Memory B cell (primary cell): ENCODE results near the gene ROBO3.

Source experiments
- ATAC-seq: fragments of 150-1000 bp; cut with Tn5 transposase; 2 replicates; pipeline ENCODE4 v1.10.0; 2021; ENCODE audit warnings: low read depth, mild to moderate bottlenecking, moderate library complexity
- DNase-seq, 2 donors: peaks; one replicate each; pipeline ENCODE4 v3.0.0; 2022; ENCODE audit warnings: low spot score in 2 of 2
- H3K27ac Mint-ChIP-seq: one replicate; pipeline ENCODE4 v1.8.0; 2022; ENCODE audit warnings: mild to moderate bottlenecking, moderate library complexity, mixed read lengths
- H3K27me3 Mint-ChIP-seq: one replicate; pipeline ENCODE4 v1.8.0; 2022; ENCODE audit warnings: mixed read lengths
- H3K36me3 Mint-ChIP-seq: one replicate; pipeline ENCODE4 v1.8.0; 2022; ENCODE audit warnings: mild to moderate bottlenecking, mixed read lengths
- H3K4me1 Mint-ChIP-seq: one replicate; pipeline ENCODE4 v1.8.0; 2022; ENCODE audit warnings: mixed read lengths
- H3K4me3 Mint-ChIP-seq: one replicate; pipeline ENCODE4 v1.8.0; 2022; ENCODE audit warnings: mild to moderate bottlenecking, moderate library complexity, mixed read lengths
- H3K9me3 Mint-ChIP-seq: one replicate; pipeline ENCODE4 v1.8.0; 2022; ENCODE audit warnings: mixed read lengths

ROBO3 gene

GRCh38 chr11:124887667-124888013 is 22.4 kb downstream of the ROBO3 start:
- Mint-ChIP-seq H3K27ac (no peak overlapping the region), H3K4me3 (no peak overlapping the region), H3K4me1 (no peaks in the 10 kb centered on the region), H3K36me3 (no peaks in the 10 kb centered on the region), H3K9me3 (no peaks in the 10 kb centered on the region), H3K27me3 (peaks cover 27% of the 10 kb centered on the region)
- ATAC-seq (no peak), DNase-seq (no peak)

GRCh38 chr11:124889191-124890091 is 24.2 kb downstream of the ROBO3 start:
- H3K4me1 Mint-ChIP-seq = no peaks in the 10 kb centered on the region
- H3K9me3 Mint-ChIP-seq = no peaks in the 10 kb centered on the region
- H3K27ac Mint-ChIP-seq = no peak overlapping the region
- H3K36me3 Mint-ChIP-seq = no peaks in the 10 kb centered on the region
- H3K27me3 Mint-ChIP-seq = peaks cover 22% of the 10 kb centered on the region
- DNase-seq = no peak
- ATAC-seq = no peak
- no peak overlapping the region for H3K4me3 Mint-ChIP-seq

GRCh38 chr11:124890151-124890550 is 24.9 kb downstream of the ROBO3 start:
- Mint-ChIP-seq H3K27ac (no peak overlapping the region), H3K27me3 (peaks cover 26% of the 10 kb centered on the region), H3K9me3 (no peaks in the 10 kb centered on the region), H3K36me3 (no peaks in the 10 kb centered on the region), H3K4me3 (no peak overlapping the region), H3K4me1 (no peaks in the 10 kb centered on the region)
- ATAC-seq = no peak
- DNase-seq = no peak

GRCh38 chr11:124890683-124891372 is 25.6 kb downstream of the ROBO3 start:
- no peaks in the 10 kb centered on the region for H3K9me3 Mint-ChIP-seq

GRCh38 chr11:124891373-124891861 is 26.2 kb downstream of the ROBO3 start:
- Mint-ChIP-seq H3K36me3 (no peaks in the 10 kb centered on the region), H3K4me1 (no peaks in the 10 kb centered on the region), H3K9me3 (no peaks in the 10 kb centered on the region), H3K27ac (no peak overlapping the region), H3K4me3 (no peak overlapping the region), H3K27me3 (peaks cover 24% of the 10 kb centered on the region)
- peak in 1 of 2 donors; percentile 6 for DNase-seq
- no peak for ATAC-seq

More at GRCh38 chr11:124890683-124891372, 25.6 kb downstream of the ROBO3 start:
- ATAC-seq = no peak
- Mint-ChIP-seq H3K27me3 (peaks cover 22% of the 10 kb centered on the region), H3K4me1 (no peaks in the 10 kb centered on the region), H3K27ac (no peak overlapping the region), H3K36me3 (no peaks in the 10 kb centered on the region), H3K4me3 (no peak overlapping the region)
- DNase-seq = peak in 1 of 2 donors; percentile 7

GRCh38 chr11:124892146-124892545 is 26.9 kb downstream of the ROBO3 start:
- Mint-ChIP-seq H3K36me3 (no peaks in the 10 kb centered on the region), H3K27ac (no peak overlapping the region), H3K4me3 (no peak overlapping the region), H3K9me3 (no peaks in the 10 kb centered on the region), H3K27me3 (peaks cover 19% of the 10 kb centered on the region), H3K4me1 (no peaks in the 10 kb centered on the region)
- no peak for ATAC-seq
- DNase-seq = peak in 1 of 2 donors; percentile 2

GRCh38 chr11:124892750-124893454 is 27.7 kb downstream of the ROBO3 start:
- Mint-ChIP-seq H3K4me1 (peaks cover 3% of the 10 kb centered on the region), H3K36me3 (no peaks in the 10 kb centered on the region), H3K27me3 (peaks cover 23% of the 10 kb centered on the region), H3K4me3 (no peak overlapping the region), H3K27ac (no peak overlapping the region), H3K9me3 (no peaks in the 10 kb centered on the region)
- no peak for ATAC-seq
- peak in 1 of 2 donors; percentile 6 for DNase-seq

- ATAC-seq = no peak
- Mint-ChIP-seq H3K36me3 (no peaks in the 10 kb centered on the region), H3K27me3 (peaks cover 19% of the 10 kb centered on the region), H3K4me1 (peaks cover 3% of the 10 kb centered on the region), H3K4me3 (no peak overlapping the region), H3K27ac (no peak overlapping the region), H3K9me3 (no peaks in the 10 kb centered on the region)
- DNase-seq = no peak
Observed at GRCh38 chr11:124893781-124894401, 28.7 kb downstream of the ROBO3 start.

GRCh38 chr11:124894606-124895430 is 29.6 kb downstream of the ROBO3 start:
- Mint-ChIP-seq H3K27ac (no peak overlapping the region), H3K27me3 (peaks cover 22% of the 10 kb centered on the region), H3K4me3 (no peak overlapping the region), H3K36me3 (no peaks in the 10 kb centered on the region), H3K4me1 (peaks cover 3% of the 10 kb centered on the region), H3K9me3 (no peaks in the 10 kb centered on the region)
- DNase-seq (no peak), ATAC-seq (no peak)

GRCh38 chr11:124895471-124895971 is 30.3 kb downstream of the ROBO3 start:
- Mint-ChIP-seq H3K27ac (no peak overlapping the region), H3K9me3 (no peaks in the 10 kb centered on the region), H3K4me3 (no peak overlapping the region), H3K27me3 (peaks cover 22% of the 10 kb centered on the region), H3K4me1 (peaks cover 3% of the 10 kb centered on the region), H3K36me3 (no peaks in the 10 kb centered on the region)
- ATAC-seq (no peak), DNase-seq (no peak)

- no peak overlapping the region for H3K4me3 Mint-ChIP-seq
- ATAC-seq (no peak), DNase-seq (no peak)
- H3K36me3 Mint-ChIP-seq = no peaks in the 10 kb centered on the region
- H3K27me3 Mint-ChIP-seq = peaks cover 22% of the 10 kb centered on the region
- peaks cover 3% of the 10 kb centered on the region for H3K4me1 Mint-ChIP-seq
- H3K9me3 Mint-ChIP-seq = no peaks in the 10 kb centered on the region
- H3K27ac Mint-ChIP-seq = no peak overlapping the region
Observed at GRCh38 chr11:124896071-124896750, 31.0 kb downstream of the ROBO3 start.

GRCh38 chr11:124896821-124897391 is 31.7 kb downstream of the ROBO3 start:
- H3K27me3 Mint-ChIP-seq = peaks cover 22% of the 10 kb centered on the region
- ATAC-seq (no peak), DNase-seq (peak in 1 of 2 donors; percentile 4)
- H3K27ac Mint-ChIP-seq = no peak overlapping the region
- no peak overlapping the region for H3K4me3 Mint-ChIP-seq
- H3K4me1 Mint-ChIP-seq = peaks cover 3% of the 10 kb centered on the region
- no peaks in the 10 kb centered on the region for H3K9me3 Mint-ChIP-seq
- no peaks in the 10 kb centered on the region for H3K36me3 Mint-ChIP-seq
